Transverse colon (tissue), 4 donors: Measurements from ENCODE around the gene PDHA1. TPM values are rescaled to one million over a fixed set of nuclear protein-coding genes. Genes with fewer than 3 reads are reported as not detected.

Experiments
- DNase-seq: peaks from one replicate; pipeline ENCODE4 v3.0.0-alpha.2; 2019
- H3K27ac ChIP-seq, 4 donors: fragments of 200-600 bp; sonication (generic); 2 replicates each; pipeline ENCODE4 v1.5.1; 2016 to 2018; ENCODE audit warnings: inconsistent platforms in 4 of 4
- H3K27me3 ChIP-seq: fragments of 200-600 bp; sonication (generic); 2 replicates; pipeline ENCODE4 v1.5.1; 2017; ENCODE audit warnings: inconsistent platforms
- H3K36me3 ChIP-seq, 4 donors: fragments of 200-600 bp; sonication (generic); 2 replicates each; pipeline ENCODE4 v1.5.1; 2017 to 2019; ENCODE audit warnings: inconsistent platforms in 4 of 4
- H3K4me1 ChIP-seq, 4 donors: fragments of 200-600 bp; sonication (generic); 2 replicates each; pipeline ENCODE4 v1.5.1; 2017 to 2020; ENCODE audit warnings: inconsistent platforms in 4 of 4
- H3K4me3 ChIP-seq, 4 donors: fragments of 200-600 bp; sonication (generic); 1 replicate in 1 of 4; 2 replicates in 3 of 4; pipeline versions ENCODE4 v1.5.1 to v1.6.1; 2017 to 2019; ENCODE audit warnings: inconsistent platforms in 4 of 4
- H3K9me3 ChIP-seq, 2 donors: fragments of 200-600 bp; sonication (generic); 2 replicates each; pipeline ENCODE4 v1.5.1; 2017 to 2019; ENCODE audit warnings: inconsistent platforms in 2 of 2
- EP300 ChIP-seq: sonication (generic); formaldehyde crosslinking; IDR thresholded peaks from one replicate; pipeline ENCODE4 v1.6.1; 2017; ENCODE audit warnings: antibody characterized with exemption, low read depth
- POLR2A ChIP-seq: fragments of 450-650 bp; IDR thresholded peaks from one replicate; pipeline ENCODE4 v1.6.1; 2016; ENCODE audit warnings: antibody characterized with exemption, mild to moderate bottlenecking, moderate library complexity
- POLR2AphosphoS5 ChIP-seq, 3 donors: sonication (generic); formaldehyde crosslinking; IDR thresholded peaks; one replicate each; pipeline ENCODE4 v1.6.1; 2016; ENCODE audit warnings: antibody characterized with exemption in 3 of 3
- WGBS, 2 donors: methylation state at CpG; one replicate each; pipeline ENCODE4 v1.1.5; 2018; ENCODE audit warnings: low coverage in 1 of 2; 5-methylcytosine and 5-hydroxymethylcytosine counted together
- in situ Hi-C, 4 donors: fragments of 200-750 bp; cut with MboI; loops; one replicate each; pipeline versions ENCODE4 v1.15.0 to v1.15.1; 2017; ENCODE audit warnings: low sequenced_read_pairs in 3 of 4, low pct_ligation_motif_present in 1 of 4, low pct_unique_long_range_greater_than_20kb in 1 of 4
- intact Hi-C: fragments of 100-400 bp; cut with DNase I; formaldehyde crosslinking; loops from one replicate; pipeline ENCODE4 v1.15.1; 2023; ENCODE audit warnings: low total_unique reads
- total RNA-seq, 4 donors: library from RNA; depleted of rRNA; stranded (reverse); fragments of >200 nt; gene quantifications; one replicate each; pipeline ENCODE4 v1.1.0, GENCODE V29; 2016
- TF ChIP-seq, protein P1 (sequence below), 5 experiments: fragments of 200-600 bp in 3 of 5; fragments of 450-650 bp in 2 of 5; sonication (generic) in 3 of 5; IDR thresholded peaks; 1 replicate in 2 of 5; 2 replicates in 3 of 5; pipeline ENCODE4 v1.5.1; 2016 to 2017; ENCODE audit warnings: antibody characterized with exemption in 5 of 5, inconsistent platforms in 3 of 5, mild to moderate bottlenecking in 2 of 5, moderate library complexity in 1 of 5

Gene PDHA1
- total RNA-seq, 4 donors from 2014 or later = 77.4 to 264 (median 189) TPM

DNA sequence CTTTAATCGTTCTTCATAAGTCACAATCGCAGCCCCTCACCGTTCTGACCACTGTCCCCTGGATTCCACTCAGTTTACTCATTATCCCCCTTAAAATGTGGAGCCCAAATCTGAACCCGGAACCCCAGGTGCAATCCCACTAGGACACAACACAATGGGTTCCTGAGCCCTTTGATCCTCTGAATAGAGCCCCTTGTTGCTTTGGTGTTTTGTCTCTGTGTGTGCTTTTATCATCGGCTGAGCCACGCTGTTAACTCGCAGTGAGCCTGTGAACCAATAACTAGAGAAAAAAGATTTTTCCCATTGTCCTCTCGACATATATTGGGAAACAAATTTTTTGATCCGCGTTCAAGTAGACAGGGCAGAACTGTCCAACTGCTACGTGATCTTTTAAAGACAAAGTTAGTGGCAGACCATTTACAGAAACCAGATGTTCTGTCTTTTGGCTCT lies 617 bp upstream of the PDHA1 start:
- in situ Hi-C loops (loop anchor here in 3 of 4 donors (25.0 kb wide), 5 partner anchors 306 to 1606 kb away; partner anchors contain the start of genes PHKA2 (in 1 of the 3) and SCML1 (in 1 of the 3)), intact Hi-C loops (loop anchor here (5.0 kb wide), 1 partner anchor 466 kb away; no protein-coding TSS in a partner anchor)
- no peaks in the 10 kb centered on the region for H3K27me3 ChIP-seq
- peak overlapping the region; percentile 85 to 97 (median 94) for H3K27ac ChIP-seq
- TF ChIP-seq, protein P1, sequence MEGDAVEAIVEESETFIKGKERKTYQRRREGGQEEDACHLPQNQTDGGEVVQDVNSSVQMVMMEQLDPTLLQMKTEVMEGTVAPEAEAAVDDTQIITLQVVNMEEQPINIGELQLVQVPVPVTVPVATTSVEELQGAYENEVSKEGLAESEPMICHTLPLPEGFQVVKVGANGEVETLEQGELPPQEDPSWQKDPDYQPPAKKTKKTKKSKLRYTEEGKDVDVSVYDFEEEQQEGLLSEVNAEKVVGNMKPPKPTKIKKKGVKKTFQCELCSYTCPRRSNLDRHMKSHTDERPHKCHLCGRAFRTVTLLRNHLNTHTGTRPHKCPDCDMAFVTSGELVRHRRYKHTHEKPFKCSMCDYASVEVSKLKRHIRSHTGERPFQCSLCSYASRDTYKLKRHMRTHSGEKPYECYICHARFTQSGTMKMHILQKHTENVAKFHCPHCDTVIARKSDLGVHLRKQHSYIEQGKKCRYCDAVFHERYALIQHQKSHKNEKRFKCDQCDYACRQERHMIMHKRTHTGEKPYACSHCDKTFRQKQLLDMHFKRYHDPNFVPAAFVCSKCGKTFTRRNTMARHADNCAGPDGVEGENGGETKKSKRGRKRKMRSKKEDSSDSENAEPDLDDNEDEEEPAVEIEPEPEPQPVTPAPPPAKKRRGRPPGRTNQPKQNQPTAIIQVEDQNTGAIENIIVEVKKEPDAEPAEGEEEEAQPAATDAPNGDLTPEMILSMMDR (IDR thresholded peaks at IDR 0.05) = no peak
- TF ChIP-seq EP300 = no peak
- TF ChIP-seq POLR2A = no peak
- TF ChIP-seq POLR2AphosphoS5 (IDR thresholded peaks at IDR 0.05) = no peak
- peaks cover 0 to 22% (median 5%) of the 10 kb centered on the region in 4 donors for H3K4me1 ChIP-seq
- H3K36me3 ChIP-seq = no peaks in the 10 kb centered on the region
- H3K9me3 ChIP-seq = no peaks in the 10 kb centered on the region
- peak overlapping the region in 3 of 4 donors; percentile 23 to 79 (median 56) for H3K4me3 ChIP-seq
- no peak for DNase-seq
- WGBS, 2 donors = 60 to 65% methylated on average over 2 to 11 of the region's 11 CpGs

GRCh38 chrX:19344661-19345060 lies 934 bp downstream of the PDHA1 start:
- H3K27ac ChIP-seq = peak overlapping the region; percentile 85 to 97 (median 94)
- DNase-seq = no peak
- TF ChIP-seq POLR2AphosphoS5 (IDR thresholded peaks at IDR 0.05) = no peak
- TF ChIP-seq POLR2A = no peak
- TF ChIP-seq, protein P1 (IDR thresholded peaks at IDR 0.05) = no peak
- no peak for TF ChIP-seq EP300
- no peaks in the 10 kb centered on the region for H3K27me3 ChIP-seq
- peak overlapping the region in 3 of 4 donors; percentile 56 to 79 (median 69) for H3K4me3 ChIP-seq
- 40% methylated on average over 10 of the region's 10 CpGs; no CpG with 5 or more reads in 1 of the 2 donors for WGBS, 2 donors
- H3K36me3 ChIP-seq = no peaks in the 10 kb centered on the region
- H3K9me3 ChIP-seq = no peaks in the 10 kb centered on the region
- in situ Hi-C loops = loop anchor here in 3 of 4 donors (25.0 kb wide), 5 partner anchors 307 to 1607 kb away; partner anchors contain the start of genes PHKA2 (in 1 of the 3) and SCML1 (in 1 of the 3)
- peaks cover 0 to 22% (median 5%) of the 10 kb centered on the region in 4 donors for H3K4me1 ChIP-seq
- intact Hi-C loops = loop anchor here (5.0 kb wide), 1 partner anchor 467 kb away; no protein-coding TSS in a partner anchor

GRCh38 chrX:19347916-19348315 lies 4.2 kb downstream of the PDHA1 start:
- Histone ChIP-seq H3K4me3 (no peak overlapping the region), H3K4me1 (peaks cover 0 to 19% (median 5%) of the 10 kb centered on the region in 4 donors), H3K27ac (no peak overlapping the region), H3K36me3 (no peaks in the 10 kb centered on the region), H3K9me3 (no peaks in the 10 kb centered on the region), H3K27me3 (no peaks in the 10 kb centered on the region)
- 68% methylated on average over 3 of the region's 3 CpGs; no CpG with 5 or more reads in 1 of the 2 donors for WGBS, 2 donors
- no peak for DNase-seq
- intact Hi-C loops (no loop called here), in situ Hi-C loops (loop anchor here in 3 of 4 donors (25.0 kb wide), 5 partner anchors 311 to 1611 kb away; partner anchors contain the start of genes PHKA2 (in 1 of the 3) and SCML1 (in 1 of the 3))
- no peak for TF ChIP-seq POLR2A
- TF ChIP-seq EP300 = no peak
- TF ChIP-seq, protein P1 (IDR thresholded peaks at IDR 0.05) = no peak
- no peak for TF ChIP-seq POLR2AphosphoS5 (IDR thresholded peaks at IDR 0.05)

GRCh38 chrX:19349264-19349663 lies 5.5 kb downstream of the PDHA1 start:
- no peak for TF ChIP-seq EP300
- no peak for TF ChIP-seq POLR2AphosphoS5 (IDR thresholded peaks at IDR 0.05)
- TF ChIP-seq POLR2A = no peak
- no peak for DNase-seq
- intact Hi-C loops = no loop called here
- in situ Hi-C loops = loop anchor here in 3 of 4 donors (25.0 kb wide), 5 partner anchors 312 to 1612 kb away; partner anchors contain the start of genes PHKA2 (in 1 of the 3) and SCML1 (in 1 of the 3)
- Histone ChIP-seq H3K4me1 (peaks cover 0 to 16% (median 3%) of the 10 kb centered on the region in 4 donors), H3K9me3 (no peaks in the 10 kb centered on the region), H3K36me3 (no peaks in the 10 kb centered on the region), H3K4me3 (no peak overlapping the region), H3K27me3 (no peaks in the 10 kb centered on the region), H3K27ac (no peak overlapping the region)
- 74 to 85% methylated on average over 2 of the region's 2 CpGs for WGBS, 2 donors
